ENCODE data around the gene SPATS1.
A peak's percentile ranks its signal among the peaks of the same experiment; 100 is the strongest.
"Not testable (repeated sequence)": the region's sequence is repeated elsewhere in the genome, so short reads cannot be mapped to it uniquely, and the experiment has no call there.

Gene SPATS1

GRCh38 chr6:44346818-44347217 lies 4.4 kb downstream of the SPATS1 start:
- DNase-seq (ENCODE audit: low spot score): not testable (repeated sequence)

- no peak for DNase-seq (ENCODE audit: low spot score)
These were observed 7.6 kb downstream of the SPATS1 start for GRCh38 chr6:44349904-44350649.

- not testable (repeated sequence) for DNase-seq (ENCODE audit: low spot score)
These were observed 8.2 kb downstream of the SPATS1 start for GRCh38 chr6:44350650-44350994.

- DNase-seq (ENCODE audit: low spot score): no peak
These were observed 9.8 kb downstream of the SPATS1 start for GRCh38 chr6:44352259-44352658.

GRCh38 chr6:44353336-44353735 lies 10.9 kb downstream of the SPATS1 start:
- DNase-seq (ENCODE audit: low spot score): no peak

- DNase-seq (ENCODE audit: low spot score): no peak
These were observed 13.2 kb downstream of the SPATS1 start for GRCh38 chr6:44355640-44356039.

GRCh38 chr6:44356487-44356886 lies 14.0 kb downstream of the SPATS1 start:
- DNase-seq (ENCODE audit: low spot score): no peak

GRCh38 chr6:44359973-44360372 lies 17.5 kb downstream of the SPATS1 start:
- no peak for DNase-seq (ENCODE audit: low spot score)

GRCh38 chr6:44361947-44362346 lies 19.5 kb downstream of the SPATS1 start:
- no peak for DNase-seq (ENCODE audit: low spot score)

- no peak for DNase-seq (ENCODE audit: low spot score)
These were observed 21.0 kb downstream of the SPATS1 start for GRCh38 chr6:44363377-44363926.

- DNase-seq (ENCODE audit: low spot score): no peak
These were observed 24.3 kb downstream of the SPATS1 start for GRCh38 chr6:44366781-44367180.

GRCh38 chr6:44367681-44368080 lies 25.2 kb downstream of the SPATS1 start:
- no peak for DNase-seq (ENCODE audit: low spot score)

GRCh38 chr6:44373051-44373450 lies 30.6 kb downstream of the SPATS1 start:
- no peak for DNase-seq (ENCODE audit: low spot score)

GRCh38 chr6:44373787-44374186 lies 31.3 kb downstream of the SPATS1 start:
- no peak for DNase-seq (ENCODE audit: low spot score)

GRCh38 chr6:44375071-44375470 lies 32.6 kb downstream of the SPATS1 start:
- no peak for DNase-seq (ENCODE audit: low spot score)

- no peak for DNase-seq (ENCODE audit: low spot score)
These were observed 35.0 kb downstream of the SPATS1 start for GRCh38 chr6:44377484-44377883.

GRCh38 chr6:44377971-44378370 lies 35.5 kb downstream of the SPATS1 start:
- no peak for DNase-seq (ENCODE audit: low spot score)

- no peak for DNase-seq (ENCODE audit: low spot score)
These were observed 39.3 kb downstream of the SPATS1 start for GRCh38 chr6:44381739-44382138.

- no peak for DNase-seq (ENCODE audit: low spot score)
These were observed 44.0 kb downstream of the SPATS1 start for GRCh38 chr6:44386364-44386928.

GRCh38 chr6:44386929-44387345 lies 44.5 kb downstream of the SPATS1 start:
- no peak for DNase-seq (ENCODE audit: low spot score)

- peak; percentile 100 for DNase-seq (ENCODE audit: low spot score)
These were observed 45.1 kb downstream of the SPATS1 start, which contains the start of gene CDC5L for GRCh38 chr6:44387346-44388134. Gene CDC5L, plus strand, starts transcription at chr6:44387706. Its CDS starts 118 bp downstream, at chr6:44387824.

GRCh38 chr6:44388135-44388487 lies 45.7 kb downstream of the SPATS1 start:
- peak; percentile 57 for DNase-seq (ENCODE audit: low spot score)

- DNase-seq (ENCODE audit: low spot score): no peak
These were observed 46.4 kb downstream of the SPATS1 start for GRCh38 chr6:44388887-44389286.
